Hepatocyte (in vitro differentiated cells): ENCODE measurements around the gene ZNF775. TPM values are rescaled to one million over a fixed set of nuclear protein-coding genes. Genes with fewer than 3 reads are reported as not detected.

Experiments used
- DNase-seq: peaks from one replicate; pipeline ENCODE4 v3.0.0-alpha.2; 2016; ENCODE audit warnings: low spot score
- H2AFZ ChIP-seq: fragments of 200-600 bp; sonication (generic); 2 replicates; pipeline ENCODE4 v1.6.0; 2016; ENCODE audit warnings: antibody characterized with exemption, mild to moderate bottlenecking
- H3K27ac ChIP-seq: fragments of 200-600 bp; sonication (generic); 2 replicates; pipeline ENCODE4 v1.5.1; 2016; ENCODE audit warnings: mild to moderate bottlenecking
- H3K27me3 ChIP-seq: fragments of 200-600 bp; sonication (generic); 2 replicates; pipeline ENCODE4 v1.6.1; 2016
- H3K36me3 ChIP-seq: fragments of 200-600 bp; sonication (generic); replicated peaks from 2 replicates; pipeline ENCODE4 v1.5.1; 2016; ENCODE audit warnings: low read depth; ENCODE audit not compliant: insufficient read depth
- H3K4me1 ChIP-seq: fragments of 200-600 bp; sonication (generic); 2 replicates; pipeline ENCODE4 v1.5.1; 2016; ENCODE audit warnings: mild to moderate bottlenecking, moderate library complexity; ENCODE audit not compliant: insufficient read depth
- H3K4me2 ChIP-seq: fragments of 200-600 bp; sonication (generic); 2 replicates; pipeline ENCODE4 v1.6.0; 2016
- H3K4me3 ChIP-seq: fragments of 200-600 bp; sonication (generic); 2 replicates; pipeline ENCODE4 v1.5.1; 2016; ENCODE audit warnings: mild to moderate bottlenecking
- H3K79me2 ChIP-seq: fragments of 200-600 bp; sonication (generic); 2 replicates; pipeline ENCODE4 v1.6.0; 2017; ENCODE audit warnings: mild to moderate bottlenecking
- H3K9me2 ChIP-seq: fragments of 200-600 bp; sonication (generic); replicated peaks from 2 replicates; pipeline ENCODE4 v1.6.0; 2017; ENCODE audit warnings: mild to moderate bottlenecking; ENCODE audit not compliant: insufficient read depth
- H3K9me3 ChIP-seq: fragments of 200-600 bp; sonication (generic); 2 replicates; pipeline ENCODE4 v1.5.1; 2016; ENCODE audit warnings: low read depth, mild to moderate bottlenecking
- H4K20me1 ChIP-seq: fragments of 200-600 bp; sonication (generic); 2 replicates; pipeline ENCODE4 v1.6.0; 2016; ENCODE audit warnings: mild to moderate bottlenecking; ENCODE audit not compliant: insufficient read depth, poor library complexity, severe bottlenecking
- EZH2 ChIP-seq: fragments of 200-600 bp; sonication (generic); IDR thresholded peaks from 2 replicates; pipeline ENCODE4 v1.6.1; 2016; ENCODE audit warnings: antibody characterized with exemption, mild to moderate bottlenecking, borderline replicate concordance
- EZH2phosphoT487 ChIP-seq: fragments of 200-600 bp; sonication (generic); IDR thresholded peaks from one replicate; pipeline ENCODE4 v1.6.1; 2018; ENCODE audit warnings: antibody characterized with exemption, mild to moderate bottlenecking, low read depth, moderate library complexity; ENCODE audit not compliant: unreplicated experiment, severe bottlenecking
- WGBS: methylation state at CpG from one replicate; pipeline ENCODE4 v1.1.6; 2016; ENCODE audit warnings: low lambda C conversion rate; ENCODE audit errors: missing lambda C conversion rate; 5-methylcytosine and 5-hydroxymethylcytosine counted together
- polyA plus RNA-seq: library from polyadenylated mRNA; unstranded; fragments of >200 nt; fragmentation: Nextera tagmentation; extraction: Ambion mirVana; gene quantifications from 2 replicates; pipeline ENCODE4 v1.2.1, GENCODE V29; 2016
- total RNA-seq: library from RNA; depleted of rRNA; stranded (reverse); fragments of >200 nt; gene quantifications from 2 replicates; pipeline ENCODE4 v1.2.3, GENCODE V29; 2014
- TF ChIP-seq, protein P1 (sequence below): fragments of 200-600 bp; sonication (generic); IDR thresholded peaks from 2 replicates; pipeline ENCODE4 v1.5.1; 2016; ENCODE audit warnings: antibody characterized with exemption, mild to moderate bottlenecking; ENCODE audit not compliant: poor library complexity

The ZNF775 gene
- total and polyA plus RNA-seq, 2 experiments from 2014 or later = 5.2 to 10.6 TPM

DNA sequence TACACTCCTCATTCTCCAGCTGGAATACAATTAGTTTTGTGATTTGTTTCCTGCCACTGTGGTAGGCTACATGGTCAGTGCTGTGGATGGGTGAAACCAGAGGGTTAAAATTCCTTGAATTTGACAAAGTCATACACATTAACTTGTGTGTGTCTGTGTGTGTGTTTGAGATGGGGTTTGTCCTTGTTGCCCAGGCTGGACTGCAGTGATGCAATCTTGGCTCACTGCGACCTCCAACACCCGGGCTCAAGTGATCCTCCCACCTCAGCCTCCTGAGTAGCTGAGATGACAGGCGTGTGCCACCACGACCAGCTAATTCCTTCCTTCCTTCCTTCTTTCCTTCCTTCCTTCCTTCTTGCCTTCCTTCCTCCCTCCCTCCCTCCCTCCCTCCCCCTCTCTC is 46.5 kb downstream of the ZNF775 start:
- Histone ChIP-seq H3K79me2 (no peaks in the 10 kb centered on the region), H3K4me3 (no peak overlapping the region), H3K4me1 (no peaks in the 10 kb centered on the region), H3K9me3 (no peaks in the 10 kb centered on the region), H3K36me3 (no peaks in the 10 kb centered on the region), H2AFZ (no peak overlapping the region), H3K27me3 (no peaks in the 10 kb centered on the region), H3K27ac (no peak overlapping the region), H3K4me2 (no peak overlapping the region), H4K20me1 (no peaks in the 10 kb centered on the region), H3K9me2 (no peaks in the 10 kb centered on the region)
- TF ChIP-seq EZH2phosphoT487 (no peak), EZH2 (no peak)
- TF ChIP-seq, protein P1, sequence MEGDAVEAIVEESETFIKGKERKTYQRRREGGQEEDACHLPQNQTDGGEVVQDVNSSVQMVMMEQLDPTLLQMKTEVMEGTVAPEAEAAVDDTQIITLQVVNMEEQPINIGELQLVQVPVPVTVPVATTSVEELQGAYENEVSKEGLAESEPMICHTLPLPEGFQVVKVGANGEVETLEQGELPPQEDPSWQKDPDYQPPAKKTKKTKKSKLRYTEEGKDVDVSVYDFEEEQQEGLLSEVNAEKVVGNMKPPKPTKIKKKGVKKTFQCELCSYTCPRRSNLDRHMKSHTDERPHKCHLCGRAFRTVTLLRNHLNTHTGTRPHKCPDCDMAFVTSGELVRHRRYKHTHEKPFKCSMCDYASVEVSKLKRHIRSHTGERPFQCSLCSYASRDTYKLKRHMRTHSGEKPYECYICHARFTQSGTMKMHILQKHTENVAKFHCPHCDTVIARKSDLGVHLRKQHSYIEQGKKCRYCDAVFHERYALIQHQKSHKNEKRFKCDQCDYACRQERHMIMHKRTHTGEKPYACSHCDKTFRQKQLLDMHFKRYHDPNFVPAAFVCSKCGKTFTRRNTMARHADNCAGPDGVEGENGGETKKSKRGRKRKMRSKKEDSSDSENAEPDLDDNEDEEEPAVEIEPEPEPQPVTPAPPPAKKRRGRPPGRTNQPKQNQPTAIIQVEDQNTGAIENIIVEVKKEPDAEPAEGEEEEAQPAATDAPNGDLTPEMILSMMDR = no peak
- no peak for DNase-seq
- 90% methylated on average over 2 of the region's 4 CpGs for WGBS

DNA sequence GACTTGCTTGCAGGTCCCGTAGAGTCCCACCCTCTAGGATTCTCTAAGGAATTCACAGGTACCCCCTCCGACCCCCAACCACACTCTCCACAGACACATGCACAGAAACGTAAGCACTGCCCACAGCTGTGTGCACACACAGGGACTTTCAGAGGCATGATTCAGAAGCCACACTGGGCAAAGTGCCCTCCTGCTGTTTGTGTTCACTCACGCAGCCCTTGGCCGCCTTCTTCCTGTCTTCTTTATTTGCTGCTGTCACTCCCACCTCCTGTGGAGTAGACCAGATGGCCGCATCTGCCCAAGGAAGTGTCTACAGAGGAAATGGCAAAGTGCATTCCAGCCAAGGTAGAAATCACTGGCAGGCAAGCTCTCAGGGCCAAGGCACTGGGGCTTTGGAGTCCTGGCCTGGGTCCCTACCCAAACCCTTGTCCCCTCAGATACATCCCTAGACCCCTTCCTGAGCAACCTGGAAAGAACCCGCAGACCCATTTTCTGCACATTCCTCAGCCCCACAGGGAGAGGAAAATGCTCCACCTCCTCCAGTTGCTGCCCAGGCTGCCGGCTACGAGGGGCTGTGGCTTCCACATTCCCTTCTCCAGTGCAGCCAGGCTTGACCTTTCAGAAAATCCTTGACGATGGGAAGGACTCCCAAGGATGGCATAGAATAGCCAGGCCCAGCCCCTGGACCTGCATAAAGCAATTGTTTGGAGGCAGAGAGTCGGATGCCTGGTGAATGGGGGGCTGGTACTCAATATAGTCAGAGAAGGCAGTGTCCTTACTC is 49.7 kb downstream of the ZNF775 start:
- Histone ChIP-seq H3K36me3 (no peaks in the 10 kb centered on the region), H3K4me1 (no peaks in the 10 kb centered on the region), H3K27ac (no peak overlapping the region), H3K9me2 (no peaks in the 10 kb centered on the region), H4K20me1 (no peaks in the 10 kb centered on the region), H3K4me2 (no peak overlapping the region), H3K4me3 (no peak overlapping the region), H3K9me3 (no peaks in the 10 kb centered on the region), H2AFZ (no peak overlapping the region), H3K27me3 (no peaks in the 10 kb centered on the region), H3K79me2 (no peaks in the 10 kb centered on the region)
- 49% methylated on average over 11 of the region's 11 CpGs for WGBS
- TF ChIP-seq, protein P1 = no peak
- TF ChIP-seq EZH2 (no peak), EZH2phosphoT487 (no peak)
- DNase-seq = no peak

DNA sequence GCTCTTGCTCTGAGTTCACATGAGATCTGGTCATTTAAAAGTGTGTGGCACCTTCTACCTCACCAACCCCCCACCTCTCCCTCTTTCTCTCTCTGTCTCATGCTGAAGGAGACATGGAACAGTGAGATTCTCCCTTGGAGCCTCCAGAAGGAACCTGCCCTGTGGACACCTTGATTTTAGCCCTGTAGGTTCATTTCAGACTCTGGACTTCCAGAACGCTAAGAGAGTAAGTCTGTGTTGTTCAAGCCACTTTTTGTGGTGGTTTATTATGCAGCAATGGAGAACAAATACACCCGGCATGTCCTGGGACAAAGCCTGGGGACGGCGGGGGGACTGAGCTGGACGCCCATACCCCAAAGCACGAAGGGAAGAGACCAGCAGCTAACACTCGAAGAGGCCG is 50.6 kb downstream of the ZNF775 start:
- Histone ChIP-seq H3K27ac (no peak overlapping the region), H3K36me3 (no peaks in the 10 kb centered on the region), H2AFZ (no peak overlapping the region), H3K4me1 (no peaks in the 10 kb centered on the region), H3K4me3 (no peak overlapping the region), H3K27me3 (no peaks in the 10 kb centered on the region), H3K9me2 (no peaks in the 10 kb centered on the region), H4K20me1 (no peaks in the 10 kb centered on the region), H3K9me3 (no peaks in the 10 kb centered on the region), H3K79me2 (no peaks in the 10 kb centered on the region), H3K4me2 (no peak overlapping the region)
- TF ChIP-seq EZH2phosphoT487 (no peak), EZH2 (no peak)
- TF ChIP-seq, protein P1 = no peak
- WGBS = 78% methylated on average over 8 of the region's 8 CpGs
- no peak for DNase-seq
